PC-9 (cell line): ENCODE data around the gene DNASE1L1. TPM values are rescaled to one million over a fixed set of nuclear protein-coding genes. Genes with fewer than 3 reads are reported as not detected.

Source experiments
- BruUV-seq: library from RNA; stranded (reverse); fragments of 400-500 nt; replicated peaks from 2 replicates; lab custom pipeline; 2021; lab: Mats Ljungman, UMichigan
- CTCF ChIA-PET: fragments of 300-600 bp; sonication (Branson Sonifier 250); formaldehyde crosslinking; loops from one replicate; lab custom pipeline; 2022; ENCODE audit warnings: antibody characterized with exemption; lab: Charles Lee
- POLR2A ChIA-PET: fragments of 300-600 bp; sonication (Branson Sonifier 250); formaldehyde crosslinking; loops from one replicate; lab custom pipeline; 2022; ENCODE audit warnings: antibody characterized with exemption; ENCODE audit not compliant: unreplicated experiment; lab: Charles Lee
- DNase-seq, 2 experiments: peaks; one replicate each; pipeline versions ENCODE4 v3.0.0 to v3.0.0-alpha.2; 2015 to 2022; ENCODE audit warnings: mixed read lengths in 1 of 2
- H2AFZ ChIP-seq: fragments of 200-600 bp; sonication (generic); 2 replicates; pipeline ENCODE4 v1.8.1; 2017; ENCODE audit warnings: antibody characterized with exemption
- H3F3A ChIP-seq: fragments of 200-600 bp; sonication (generic); 2 replicates; pipeline ENCODE4 v1.8.1; 2017; ENCODE audit warnings: antibody characterized with exemption, mild to moderate bottlenecking, low read depth; ENCODE audit not compliant: insufficient read depth
- H3K27ac ChIP-seq: fragments of 200-600 bp; sonication (generic); 2 replicates; pipeline ENCODE4 v1.6.1; 2016; ENCODE audit warnings: mixed run types
- H3K27me3 ChIP-seq: fragments of 200-600 bp; sonication (generic); 2 replicates; pipeline ENCODE4 v1.6.1; 2016; ENCODE audit warnings: low read depth, mixed run types; ENCODE audit not compliant: insufficient read depth
- H3K36me3 ChIP-seq: fragments of 200-600 bp; sonication (generic); 2 replicates; pipeline ENCODE4 v1.6.1; 2016; ENCODE audit warnings: low read depth, mixed run types
- H3K4me1 ChIP-seq: fragments of 200-600 bp; sonication (generic); replicated peaks from 2 replicates; pipeline ENCODE4 v1.6.1; 2016; ENCODE audit warnings: mixed run types; ENCODE audit not compliant: insufficient read depth
- H3K4me2 ChIP-seq: fragments of 200-600 bp; sonication (generic); 2 replicates; pipeline ENCODE4 v1.6.1; 2017; ENCODE audit warnings: mixed run types
- H3K4me3 ChIP-seq: fragments of 200-600 bp; sonication (generic); 2 replicates; pipeline ENCODE4 v1.6.1; 2016; ENCODE audit warnings: mixed run types
- H3K79me2 ChIP-seq: fragments of 200-600 bp; sonication (generic); 2 replicates; pipeline ENCODE4 v1.6.1; 2017; ENCODE audit warnings: low read depth, mixed run types
- H3K9me2 ChIP-seq: fragments of 200-600 bp; sonication (generic); 2 replicates; pipeline ENCODE4 v1.8.1; 2017; ENCODE audit warnings: mild to moderate bottlenecking; ENCODE audit not compliant: insufficient read depth
- H3K9me3 ChIP-seq: fragments of 200-600 bp; sonication (generic); 2 replicates; pipeline ENCODE4 v1.8.1; 2016; ENCODE audit warnings: low read depth; ENCODE audit not compliant: insufficient read depth
- H4K20me1 ChIP-seq: fragments of 200-600 bp; sonication (generic); 2 replicates; pipeline ENCODE4 v1.8.1; 2017; ENCODE audit not compliant: insufficient read depth
- EZH2 ChIP-seq: fragments of 200-600 bp; sonication (generic); IDR thresholded peaks from 2 replicates; pipeline ENCODE4 v1.8.0; 2017; ENCODE audit warnings: antibody characterized with exemption, low read depth
- intact Hi-C: fragments of 100-400 bp; cut with micrococcal nuclease; formaldehyde crosslinking; loops from one replicate; pipeline ENCODE4 v1.10.0; 2022; ENCODE audit not compliant: unreplicated experiment
- total RNA-seq: library from RNA; stranded (reverse); gene quantifications from 2 replicates; pipeline ENCODE4 v1.2.3, GENCODE V29; 2021
- TF ChIP-seq, protein P1 (sequence below): fragments of 200-600 bp; sonication (generic); conservative IDR thresholded peaks from 2 replicates; pipeline ENCODE4 v1.6.1; 2017; ENCODE audit warnings: mixed run types, antibody characterized with exemption, mild to moderate bottlenecking, moderate library complexity

The DNASE1L1 gene
- total RNA-seq, 1 experiment from 2014 or later, result 28.3 TPM

DNA sequence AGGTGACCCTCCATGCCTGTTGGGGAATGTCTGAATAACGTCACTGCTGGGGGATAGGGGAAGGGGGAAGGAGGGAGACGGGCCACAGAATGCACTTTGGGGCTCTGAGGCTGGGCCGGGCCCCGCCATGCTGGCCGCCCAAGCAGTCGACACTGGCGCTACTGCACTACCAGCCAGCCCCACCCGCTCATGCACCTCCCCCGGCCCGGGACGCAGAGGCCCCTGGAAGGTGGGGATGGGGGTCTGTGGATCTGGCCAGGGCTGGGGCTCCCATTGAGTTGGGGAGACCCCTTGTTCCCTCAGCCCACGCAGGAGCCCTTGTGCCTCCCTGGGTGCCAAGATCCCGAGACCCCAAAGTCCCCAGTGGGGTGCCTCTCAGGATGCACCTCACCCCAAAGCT, 52.5 kb downstream of the DNASE1L1 start:
- ChIA-PET POLR2A (no interaction called here), CTCF (no interaction called here)
- intact Hi-C loops, result no loop called here
- Histone ChIP-seq H3K4me3 (no peak overlapping the region), H3K27me3 (no peaks in the 10 kb centered on the region), H3K4me2 (no peak overlapping the region), H3K36me3 (no peaks in the 10 kb centered on the region), H3K4me1 (no peaks in the 10 kb centered on the region), H2AFZ (no peak overlapping the region), H3K9me2 (no peaks in the 10 kb centered on the region), H3F3A (no peaks in the 10 kb centered on the region), H4K20me1 (0 out of 2 replicates have a peak, but pooled peaks cover 10% of the 10 kb centered on the region), H3K9me3 (no peaks in the 10 kb centered on the region), H3K79me2 (no peaks in the 10 kb centered on the region), H3K27ac (no peak overlapping the region)
- BruUV-seq, result no TSS peak
- no peak for DNase-seq
- no peak for TF ChIP-seq EZH2
- TF ChIP-seq, protein P1, sequence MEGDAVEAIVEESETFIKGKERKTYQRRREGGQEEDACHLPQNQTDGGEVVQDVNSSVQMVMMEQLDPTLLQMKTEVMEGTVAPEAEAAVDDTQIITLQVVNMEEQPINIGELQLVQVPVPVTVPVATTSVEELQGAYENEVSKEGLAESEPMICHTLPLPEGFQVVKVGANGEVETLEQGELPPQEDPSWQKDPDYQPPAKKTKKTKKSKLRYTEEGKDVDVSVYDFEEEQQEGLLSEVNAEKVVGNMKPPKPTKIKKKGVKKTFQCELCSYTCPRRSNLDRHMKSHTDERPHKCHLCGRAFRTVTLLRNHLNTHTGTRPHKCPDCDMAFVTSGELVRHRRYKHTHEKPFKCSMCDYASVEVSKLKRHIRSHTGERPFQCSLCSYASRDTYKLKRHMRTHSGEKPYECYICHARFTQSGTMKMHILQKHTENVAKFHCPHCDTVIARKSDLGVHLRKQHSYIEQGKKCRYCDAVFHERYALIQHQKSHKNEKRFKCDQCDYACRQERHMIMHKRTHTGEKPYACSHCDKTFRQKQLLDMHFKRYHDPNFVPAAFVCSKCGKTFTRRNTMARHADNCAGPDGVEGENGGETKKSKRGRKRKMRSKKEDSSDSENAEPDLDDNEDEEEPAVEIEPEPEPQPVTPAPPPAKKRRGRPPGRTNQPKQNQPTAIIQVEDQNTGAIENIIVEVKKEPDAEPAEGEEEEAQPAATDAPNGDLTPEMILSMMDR, result no peak

- no TSS peak for BruUV-seq
These were observed 53.3 kb downstream of the DNASE1L1 start for GRCh38 chrX:154355776-154356140.

DNA sequence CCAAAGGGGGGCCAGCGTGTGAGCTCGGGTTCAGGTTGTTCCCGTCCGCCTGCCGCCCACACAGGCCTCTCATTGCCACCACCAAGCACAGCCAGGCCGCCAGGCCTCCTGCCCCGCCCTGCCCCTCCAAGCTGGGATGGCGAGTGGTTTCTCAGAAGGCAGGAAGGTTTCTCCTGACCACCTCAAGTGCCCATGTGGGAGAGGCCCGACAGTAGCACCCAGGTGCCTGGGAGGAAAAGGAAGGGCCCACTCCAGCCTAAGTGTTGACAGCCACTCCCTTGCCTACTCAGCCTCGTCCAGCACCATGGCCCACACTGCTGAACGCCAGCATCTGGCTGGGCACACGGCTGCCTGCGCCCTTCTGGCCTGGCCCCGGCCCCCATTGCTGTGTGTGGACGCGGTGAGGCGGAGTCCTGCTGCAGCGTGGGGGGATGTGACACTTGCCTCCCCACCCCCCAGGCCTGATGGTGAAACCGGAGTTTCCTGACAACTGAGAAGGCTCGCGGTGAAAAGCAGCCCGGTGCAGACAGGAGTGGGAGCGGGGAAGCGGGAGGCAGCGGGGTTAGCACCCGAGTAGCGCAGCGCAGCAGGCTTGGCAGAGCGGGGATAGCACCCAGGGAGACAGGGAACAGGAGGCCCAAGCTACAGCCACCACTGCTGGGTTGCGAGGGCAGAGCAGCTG, 53.8 kb downstream of the DNASE1L1 start:
- H3K4me1 ChIP-seq, result no peaks in the 10 kb centered on the region
- peak in 1 of 2 experiments; percentile 11 for DNase-seq
- ChIA-PET POLR2A (no interaction called here), CTCF (no interaction called here)
- no peaks in the 10 kb centered on the region for H3K36me3 ChIP-seq
- H3K4me2 ChIP-seq, result no peak overlapping the region
- BruUV-seq, result no TSS peak
- intact Hi-C loops, result no loop called here
- no peaks in the 10 kb centered on the region for H3K27me3 ChIP-seq
- no peaks in the 10 kb centered on the region for H3K79me2 ChIP-seq
- no peaks in the 10 kb centered on the region for H3K9me3 ChIP-seq
- H4K20me1 ChIP-seq, result 0 out of 2 replicates have a peak, but pooled peaks cover 10% of the 10 kb centered on the region
- H3K4me3 ChIP-seq, result no peak overlapping the region
- no peak overlapping the region for H2AFZ ChIP-seq
- H3K27ac ChIP-seq, result no peak overlapping the region
- H3F3A ChIP-seq, result 0 out of 2 replicates have a peak, but pooled peaks cover under 1% of the 10 kb centered on the region
- no peaks in the 10 kb centered on the region for H3K9me2 ChIP-seq
- TF ChIP-seq, protein P1, result no peak
- TF ChIP-seq EZH2, result no peak

More at GRCh38 chrX:154355776-154356140, 53.3 kb downstream of the DNASE1L1 start:
- no peaks in the 10 kb centered on the region for H3K4me1 ChIP-seq
- no peak overlapping the region for H3K4me3 ChIP-seq
- no peaks in the 10 kb centered on the region for H3K9me3 ChIP-seq
- H4K20me1 ChIP-seq, result 0 out of 2 replicates have a peak, but pooled peaks cover 10% of the 10 kb centered on the region
- no peaks in the 10 kb centered on the region for H3K36me3 ChIP-seq
- no peaks in the 10 kb centered on the region for H3K9me2 ChIP-seq
- intact Hi-C loops, result no loop called here
- no peak overlapping the region for H3K4me2 ChIP-seq
- H3K27me3 ChIP-seq, result no peaks in the 10 kb centered on the region
- TF ChIP-seq, protein P1, result no peak
- TF ChIP-seq EZH2, result no peak
- no peak overlapping the region for H2AFZ ChIP-seq
- H3K79me2 ChIP-seq, result no peaks in the 10 kb centered on the region
- peak in 1 of 2 experiments; percentile 6 for DNase-seq
- POLR2A ChIA-PET, result no interaction called here
- CTCF ChIA-PET, result no interaction called here
- H3F3A ChIP-seq, result no peaks in the 10 kb centered on the region
- no peak overlapping the region for H3K27ac ChIP-seq
